ENCODE data around the gene EMILIN2. TPM values are rescaled to one million over a fixed set of nuclear protein-coding genes. Genes with fewer than 3 reads are reported as not detected.

Gene EMILIN2
- polyA plus RNA-seq, 4 donors = 10.8 to 19.0 (median 14.8) TPM

GRCh38 chr18:2935438-2936192 is 88.8 kb downstream of the EMILIN2 start:
- DNase-seq (ENCODE audit: low read depth in 4 of 4, low spot score in 2 of 4) = no peak

GRCh38 chr18:2939317-2939716 is 92.5 kb downstream of the EMILIN2 start:
- DNase-seq (ENCODE audit: low read depth in 4 of 4, low spot score in 2 of 4) = no peak

GRCh38 chr18:2948038-2948437 is 101.2 kb downstream of the EMILIN2 start:
- DNase-seq (ENCODE audit: low read depth in 4 of 4, low spot score in 2 of 4) = no peak

GRCh38 chr18:2952605-2953004 is 105.8 kb downstream of the EMILIN2 start:
- no peak for DNase-seq (ENCODE audit: low read depth in 4 of 4, low spot score in 2 of 4)

GRCh38 chr18:2953935-2954653 is 107.3 kb downstream of the EMILIN2 start:
- DNase-seq (ENCODE audit: low read depth in 4 of 4, low spot score in 2 of 4) = no peak

GRCh38 chr18:2954869-2955645 is 108.3 kb downstream of the EMILIN2 start:
- DNase-seq (ENCODE audit: low read depth in 4 of 4, low spot score in 2 of 4) = no peak

GRCh38 chr18:2956056-2956455 is 109.2 kb downstream of the EMILIN2 start:
- no peak for DNase-seq (ENCODE audit: low read depth in 4 of 4, low spot score in 2 of 4)

GRCh38 chr18:2958819-2959298 is 112.1 kb downstream of the EMILIN2 start:
- no peak for DNase-seq (ENCODE audit: low read depth in 4 of 4, low spot score in 2 of 4)

GRCh38 chr18:2959341-2959740 is 112.5 kb downstream of the EMILIN2 start:
- DNase-seq (ENCODE audit: low read depth in 4 of 4, low spot score in 2 of 4) = no peak

- no peak for DNase-seq (ENCODE audit: low read depth in 4 of 4, low spot score in 2 of 4)
Observed at GRCh38 chr18:2960983-2961696, 114.3 kb downstream of the EMILIN2 start.

- no peak for DNase-seq (ENCODE audit: low read depth in 4 of 4, low spot score in 2 of 4)
Observed at GRCh38 chr18:2961821-2962220, 115.0 kb downstream of the EMILIN2 start.

- no peak for DNase-seq (ENCODE audit: low read depth in 4 of 4, low spot score in 2 of 4)
Observed at GRCh38 chr18:2963048-2963447, 116.2 kb downstream of the EMILIN2 start.

- no peak for DNase-seq (ENCODE audit: low read depth in 4 of 4, low spot score in 2 of 4)
Observed at GRCh38 chr18:2964361-2965010, 117.7 kb downstream of the EMILIN2 start.

Other genes with a start within 250 kb of the EMILIN2 start
- gene SMCHD1, start 191.3 kb upstream of the EMILIN2 start, polyA plus RNA-seq (ENCODE audit: insufficient read length in 4 of 4) = 10 to 100 TPM; 53.5 to 77.0 (median 64.3) TPM
- gene LPIN2, start 166.1 kb downstream of the EMILIN2 start, polyA plus RNA-seq (ENCODE audit: insufficient read length in 4 of 4) = 10 to 100 TPM; 38.0 to 41.3 (median 40.4) TPM

Data from left renal cortex interstitium (tissue), 4 donors.